Neural cell (in vitro differentiated cells): ENCODE measurements around the gene XAF1. TPM values are rescaled to one million over a fixed set of nuclear protein-coding genes. Genes with fewer than 3 reads are reported as not detected.
"Not testable (repeated sequence)": the region's sequence is repeated elsewhere in the genome, so short reads cannot be mapped to it uniquely, and the experiment has no call there.

Experiments used
- H2AFZ ChIP-seq: fragments of 200-600, 300-800 bp; sonication (generic), shearing (Covaris generic); 2 replicates; pipeline ENCODE4 v1.6.0; 2014; ENCODE audit warnings: low read depth, mild to moderate bottlenecking, antibody characterized with exemption, low read length, moderate library complexity
- H3F3A ChIP-seq: fragments of 200-600 bp; shearing (Covaris generic); 2 replicates; pipeline ENCODE4 v1.6.1; 2016; ENCODE audit warnings: mild to moderate bottlenecking, moderate library complexity, mixed read lengths, antibody characterized with exemption, low read length; ENCODE audit not compliant: insufficient read depth, poor library complexity, severe bottlenecking
- H3K27ac ChIP-seq: fragments of 200-600, 300-800 bp; sonication (generic), shearing (Covaris generic); 2 replicates; pipeline ENCODE4 v1.5.1; 2014; ENCODE audit warnings: mild to moderate bottlenecking, low read length, moderate library complexity
- H3K27me3 ChIP-seq: fragments of 300-800, 200-600 bp; sonication (generic), shearing (Covaris generic); 2 replicates; pipeline ENCODE4 v1.6.0; 2014; ENCODE audit warnings: mild to moderate bottlenecking, low read depth, low read length, moderate library complexity; ENCODE audit not compliant: insufficient read depth
- H3K36me3 ChIP-seq: fragments of 300-800, 200-600 bp; sonication (generic), shearing (Covaris generic); 2 replicates; pipeline ENCODE4 v1.5.1; 2014; ENCODE audit warnings: mild to moderate bottlenecking, antibody characterized with exemption, low read length, moderate library complexity; ENCODE audit not compliant: insufficient read depth
- H3K4me2 ChIP-seq: fragments of 300-800, 200-600 bp; sonication (generic), shearing (Covaris generic); 2 replicates; pipeline ENCODE4 v1.6.0; 2014; ENCODE audit warnings: mild to moderate bottlenecking, low read length
- H3K4me3 ChIP-seq: fragments of 300-800, 200-600 bp; sonication (generic), shearing (Covaris generic); 2 replicates; pipeline ENCODE4 v1.5.1; 2014; ENCODE audit warnings: mild to moderate bottlenecking, low read length, moderate library complexity
- H3K79me2 ChIP-seq: fragments of 200-600 bp; shearing (Covaris generic); replicated peaks from 2 replicates; pipeline ENCODE4 v1.6.0; 2014; ENCODE audit warnings: mild to moderate bottlenecking, low read length, moderate library complexity; ENCODE audit not compliant: insufficient read depth
- H3K9ac ChIP-seq: fragments of 300-800, 200-600 bp; sonication (generic), shearing (Covaris generic); 2 replicates; pipeline ENCODE4 v1.6.1; 2016; ENCODE audit warnings: mild to moderate bottlenecking, low read length, mixed read lengths
- H3K9me2 ChIP-seq: fragments of 200-600 bp; shearing (Covaris generic); 2 replicates; pipeline ENCODE4 v1.6.1; 2016; ENCODE audit warnings: mild to moderate bottlenecking, low read length, mixed read lengths; ENCODE audit not compliant: insufficient read depth
- H3K9me3 ChIP-seq: fragments of 200-600, 300-800 bp; sonication (generic), shearing (Covaris generic); 2 replicates; pipeline ENCODE4 v1.6.1; 2016; ENCODE audit warnings: mild to moderate bottlenecking, mixed run types, low read length, moderate library complexity, mixed read lengths
- H4K20me1 ChIP-seq: fragments of 200-600 bp; shearing (Covaris generic); 2 replicates; pipeline ENCODE4 v1.6.1; 2016; ENCODE audit warnings: mild to moderate bottlenecking, mixed run types; ENCODE audit not compliant: insufficient read depth
- CTCF ChIP-seq: fragments of 450-650 bp; IDR thresholded peaks from 2 replicates; pipeline ENCODE4 v1.5.1; 2014; ENCODE audit warnings: antibody characterized with exemption, mild to moderate bottlenecking, moderate library complexity; ENCODE audit not compliant: poor library complexity, severe bottlenecking
- EP300 ChIP-seq: fragments of 450-650 bp; conservative IDR thresholded peaks from 2 replicates; pipeline ENCODE4 v1.6.1; 2014; ENCODE audit warnings: antibody characterized with exemption, mild to moderate bottlenecking, moderate library complexity; ENCODE audit not compliant: poor library complexity, severe bottlenecking
- EZH2 ChIP-seq: fragments of 200-600, 300-800 bp; shearing (Covaris generic), sonication (generic); IDR thresholded peaks from 2 replicates; pipeline ENCODE4 v1.6.1; 2014; ENCODE audit warnings: antibody characterized with exemption, low read length, borderline replicate concordance, mild to moderate bottlenecking; ENCODE audit not compliant: insufficient read depth, poor library complexity, severe bottlenecking
- MXI1 ChIP-seq: fragments of 450-650 bp; conservative IDR thresholded peaks from 2 replicates; pipeline ENCODE4 v1.6.1; 2014; ENCODE audit warnings: antibody characterized with exemption, mild to moderate bottlenecking; ENCODE audit not compliant: poor library complexity, severe bottlenecking
- POLR2AphosphoS5 ChIP-seq: IDR thresholded peaks from 2 replicates; pipeline ENCODE4 v1.6.1; 2012
- RAD21 ChIP-seq: fragments of 450-650 bp; conservative IDR thresholded peaks from 2 replicates; pipeline ENCODE4 v1.6.1; 2014; ENCODE audit warnings: antibody characterized with exemption, mild to moderate bottlenecking, moderate library complexity
- REST ChIP-seq: IDR thresholded peaks from 2 replicates; pipeline ENCODE4 v1.6.1; 2012; ENCODE audit warnings: borderline replicate concordance
- SMC3 ChIP-seq: fragments of 450-650 bp; conservative IDR thresholded peaks from 2 replicates; pipeline ENCODE4 v1.6.1; 2014; ENCODE audit warnings: antibody characterized with exemption, mild to moderate bottlenecking, moderate library complexity; ENCODE audit not compliant: poor library complexity
- TAF1 ChIP-seq: IDR thresholded peaks from 2 replicates; pipeline ENCODE4 v1.6.1; 2012; ENCODE audit warnings: low read depth
- polyA plus RNA-seq: library from polyadenylated mRNA; depleted of rRNA; stranded (reverse); fragments of >200 nt; gene quantifications from 2 replicates; pipeline ENCODE4 v1.2.3, GENCODE V29; 2014

XAF1 gene
- polyA plus RNA-seq, 1 donor from 2014 or later = not detected

DNA sequence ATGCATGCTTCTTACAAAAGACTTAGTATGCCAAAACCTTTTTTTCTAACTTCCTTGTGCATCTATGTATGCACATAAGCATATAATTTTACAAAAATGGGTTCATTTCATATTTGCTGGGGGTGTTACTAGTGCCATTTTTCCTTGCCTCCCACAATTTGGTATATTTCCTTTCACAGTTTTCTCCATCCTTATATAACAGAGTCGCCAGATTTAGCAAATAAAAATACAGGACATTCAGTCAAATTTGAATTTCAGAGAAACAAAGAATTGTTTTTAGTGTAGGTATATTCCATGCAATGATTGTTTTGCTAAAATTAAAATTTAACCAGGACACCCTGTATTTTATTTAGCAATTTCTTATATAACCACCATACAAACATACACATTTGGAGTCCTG, 16.2 kb downstream of the XAF1 start:
- no peak for TF ChIP-seq EZH2
- no peak for TF ChIP-seq REST
- no peak for TF ChIP-seq TAF1
- no peak for TF ChIP-seq MXI1
- no peak for TF ChIP-seq POLR2AphosphoS5
- no peak for TF ChIP-seq RAD21
- no peak for TF ChIP-seq EP300
- TF ChIP-seq CTCF = no peak
- no peak for TF ChIP-seq SMC3
- no peaks in the 10 kb centered on the region for H3F3A ChIP-seq
- H3K4me3 ChIP-seq = no peak overlapping the region
- H3K79me2 ChIP-seq = no peaks in the 10 kb centered on the region
- H3K27me3 ChIP-seq = peaks cover 22% of the 10 kb centered on the region
- no peaks in the 10 kb centered on the region for H4K20me1 ChIP-seq
- no peak overlapping the region for H3K27ac ChIP-seq
- no peaks in the 10 kb centered on the region for H3K9me2 ChIP-seq
- no peak overlapping the region for H3K9ac ChIP-seq
- H3K9me3 ChIP-seq = no peaks in the 10 kb centered on the region
- H3K4me2 ChIP-seq = no peak overlapping the region
- no peaks in the 10 kb centered on the region for H3K36me3 ChIP-seq
- no peak overlapping the region for H2AFZ ChIP-seq

- H3F3A ChIP-seq, H3K79me2 ChIP-seq, H3K4me3 ChIP-seq, H3K9me3 ChIP-seq, H3K4me2 ChIP-seq, H2AFZ ChIP-seq, H3K9me2 ChIP-seq, H3K9ac ChIP-seq, H3K27ac ChIP-seq, H4K20me1 ChIP-seq, H3K36me3 ChIP-seq: not testable (repeated sequence)
- H3K27me3 ChIP-seq = peaks cover 22% of the 10 kb centered on the region
These were observed 19.1 kb downstream of the XAF1 start for GRCh38 chr17:6774906-6775305.

DNA sequence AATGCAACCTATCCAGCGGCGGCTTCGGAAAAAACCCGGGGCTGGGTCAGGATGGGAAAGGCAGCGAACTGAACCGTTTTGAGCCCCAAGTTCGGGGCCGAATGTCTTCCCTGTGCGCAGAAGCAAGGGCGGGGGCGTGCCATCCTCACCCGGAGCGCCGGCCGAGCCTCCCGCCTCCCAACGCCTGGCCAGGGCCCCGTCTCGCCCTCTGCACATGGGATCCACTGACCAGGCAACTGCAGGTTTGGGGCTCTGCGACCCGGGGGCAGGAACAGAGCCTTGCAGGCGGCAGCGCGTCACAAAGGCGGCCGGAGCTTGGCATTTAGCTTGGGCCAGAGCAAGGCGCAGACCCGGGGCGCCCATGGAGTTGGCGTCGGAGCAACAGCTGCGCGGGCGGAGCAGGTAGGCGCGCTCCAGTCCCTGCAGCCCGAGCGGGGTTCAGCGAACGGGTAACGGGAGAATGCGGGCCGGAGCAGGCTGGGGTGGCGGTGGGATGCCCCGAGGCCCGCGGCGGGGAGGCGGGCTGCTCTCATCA, 20.1 kb downstream of the XAF1 start, which contains the start of gene FBXO39:
Gene FBXO39 (plus strand): TSS at position 345 of the 535 bp plus-strand sequence. CDS start 3,654 bp downstream, outside the sequence.
- H3K27ac ChIP-seq = no peak within 1 kb of the TSS
- H3K79me2 ChIP-seq = no peaks in the 10 kb centered on the region
- no peak for TF ChIP-seq POLR2AphosphoS5
- no peak for TF ChIP-seq EP300
- TF ChIP-seq REST = no peak
- TF ChIP-seq CTCF = no peak
- no peak for TF ChIP-seq MXI1
- TF ChIP-seq TAF1 = no peak
- TF ChIP-seq SMC3 = no peak
- no peak for TF ChIP-seq EZH2
- no peak for TF ChIP-seq RAD21
- no peaks in the 10 kb centered on the region for H3F3A ChIP-seq
- no peak within 1 kb of the TSS for H3K4me2 ChIP-seq
- no peaks in the 10 kb centered on the region for H3K36me3 ChIP-seq
- no peak within 1 kb of the TSS for H3K9ac ChIP-seq
- no peaks in the 10 kb centered on the region for H3K9me3 ChIP-seq
- H3K9me2 ChIP-seq = no peaks in the 10 kb centered on the region
- H3K4me3 ChIP-seq = peak within 1 kb of the TSS; percentile 51
- no peaks in the 10 kb centered on the region for H4K20me1 ChIP-seq
- H3K27me3 ChIP-seq = peaks cover 22% of the 10 kb centered on the region
- no peak within 1 kb of the TSS for H2AFZ ChIP-seq
